Peyer's patch (tissue), 4 donors: Measurements from ENCODE around the gene ARL8B.

Experiments
- POLR2A ChIP-seq, 2 donors: fragments of 450-650 bp; IDR thresholded peaks; one replicate each; pipeline ENCODE4 v1.5.1; 2017; ENCODE audit warnings: antibody characterized with exemption in 2 of 2, mild to moderate bottlenecking in 2 of 2, moderate library complexity in 2 of 2
- TF ChIP-seq, protein P1 (sequence below), 6 experiments: fragments of 450-650 bp in 4 of 6; fragments of 200-600 bp in 2 of 6; sonication (generic) in 1 of 6; IDR thresholded peaks; one replicate each; pipeline ENCODE4 v1.5.1; 2017 to 2019; ENCODE audit warnings: antibody characterized with exemption in 6 of 6, mild to moderate bottlenecking in 3 of 6, moderate library complexity in 1 of 6

DNA sequence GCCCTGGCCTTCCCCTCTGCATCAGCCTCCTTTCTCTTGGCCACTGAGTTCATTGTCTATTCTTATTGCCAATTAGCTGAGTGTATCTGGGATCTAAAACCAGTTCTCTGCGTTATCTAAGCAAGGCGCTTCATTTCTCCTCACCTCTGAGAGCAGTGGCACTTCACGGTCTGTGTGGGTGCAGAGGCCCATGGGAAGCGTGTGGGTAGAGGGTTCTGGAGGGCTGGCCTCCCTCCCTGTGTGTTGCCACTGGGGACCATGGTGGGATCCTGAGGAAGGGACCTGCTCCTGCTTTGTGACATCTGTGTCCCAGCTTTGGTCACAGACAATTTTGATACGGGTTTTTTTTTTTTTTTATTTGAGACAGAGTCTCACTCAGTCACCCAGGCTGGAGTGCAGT lies 98.1 kb downstream of the ARL8B start:
- TF ChIP-seq, protein P1, sequence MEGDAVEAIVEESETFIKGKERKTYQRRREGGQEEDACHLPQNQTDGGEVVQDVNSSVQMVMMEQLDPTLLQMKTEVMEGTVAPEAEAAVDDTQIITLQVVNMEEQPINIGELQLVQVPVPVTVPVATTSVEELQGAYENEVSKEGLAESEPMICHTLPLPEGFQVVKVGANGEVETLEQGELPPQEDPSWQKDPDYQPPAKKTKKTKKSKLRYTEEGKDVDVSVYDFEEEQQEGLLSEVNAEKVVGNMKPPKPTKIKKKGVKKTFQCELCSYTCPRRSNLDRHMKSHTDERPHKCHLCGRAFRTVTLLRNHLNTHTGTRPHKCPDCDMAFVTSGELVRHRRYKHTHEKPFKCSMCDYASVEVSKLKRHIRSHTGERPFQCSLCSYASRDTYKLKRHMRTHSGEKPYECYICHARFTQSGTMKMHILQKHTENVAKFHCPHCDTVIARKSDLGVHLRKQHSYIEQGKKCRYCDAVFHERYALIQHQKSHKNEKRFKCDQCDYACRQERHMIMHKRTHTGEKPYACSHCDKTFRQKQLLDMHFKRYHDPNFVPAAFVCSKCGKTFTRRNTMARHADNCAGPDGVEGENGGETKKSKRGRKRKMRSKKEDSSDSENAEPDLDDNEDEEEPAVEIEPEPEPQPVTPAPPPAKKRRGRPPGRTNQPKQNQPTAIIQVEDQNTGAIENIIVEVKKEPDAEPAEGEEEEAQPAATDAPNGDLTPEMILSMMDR (IDR thresholded peaks at IDR 0.05), result no peak
- no peak for TF ChIP-seq POLR2A (IDR thresholded peaks at IDR 0.05)
